Smooth muscle cell (in vitro differentiated cells): ENCODE measurements around the gene TRIM47. TPM values are rescaled to one million over a fixed set of nuclear protein-coding genes. Genes with fewer than 3 reads are reported as not detected.

Experiments used
- DNase-seq: peaks from one replicate; lab custom pipeline; 2025; ENCODE audit not compliant: unreplicated experiment; lab: John Stamatoyannopoulos, UW
- H2AFZ ChIP-seq: fragments of 200-600 bp; sonication (generic); 2 replicates; pipeline ENCODE4 v1.6.0; 2016; ENCODE audit warnings: antibody characterized with exemption, low read depth, mild to moderate bottlenecking
- H3F3A ChIP-seq: fragments of 200-600 bp; sonication (generic); 2 replicates; pipeline ENCODE4 v1.6.0; 2017; ENCODE audit warnings: antibody characterized with exemption, low read depth
- H3K27ac ChIP-seq: fragments of 200-600 bp; sonication (generic); 2 replicates; pipeline ENCODE4 v1.5.1; 2016; ENCODE audit warnings: low read depth, mild to moderate bottlenecking
- H3K27me3 ChIP-seq: fragments of 200-600 bp; sonication (generic); 2 replicates; pipeline ENCODE4 v1.6.1; 2016; ENCODE audit warnings: low read depth, mild to moderate bottlenecking
- H3K36me3 ChIP-seq: fragments of 200-600 bp; sonication (generic); 2 replicates; pipeline ENCODE4 v1.5.1; 2016; ENCODE audit warnings: low read depth
- H3K4me1 ChIP-seq: fragments of 200-600 bp; sonication (generic); 2 replicates; pipeline ENCODE4 v1.5.1; 2016; ENCODE audit warnings: low read depth
- H3K4me2 ChIP-seq: fragments of 200-600 bp; sonication (generic); 2 replicates; pipeline ENCODE4 v1.6.0; 2016; ENCODE audit warnings: mild to moderate bottlenecking
- H3K4me3 ChIP-seq: fragments of 200-600 bp; sonication (generic); 2 replicates; pipeline ENCODE4 v1.5.1; 2016; ENCODE audit warnings: mild to moderate bottlenecking
- H3K79me2 ChIP-seq: fragments of 200-600 bp; sonication (generic); 2 replicates; pipeline ENCODE4 v1.6.0; 2016; ENCODE audit warnings: low read depth, mild to moderate bottlenecking
- H3K9ac ChIP-seq: fragments of 200-600 bp; sonication (generic); 2 replicates; pipeline ENCODE4 v1.6.0; 2016; ENCODE audit warnings: low read depth
- H3K9me3 ChIP-seq: fragments of 200-600 bp; sonication (generic); replicated peaks from 2 replicates; pipeline ENCODE4 v1.5.1; 2016; ENCODE audit warnings: low read depth
- H4K20me1 ChIP-seq: fragments of 200-600 bp; sonication (generic); 2 replicates; pipeline ENCODE4 v1.6.0; 2016; ENCODE audit warnings: low read depth
- CTCF ChIP-seq: fragments of 200-600 bp; sonication (generic); IDR thresholded peaks from 2 replicates; pipeline ENCODE4 v1.5.1; 2017; ENCODE audit warnings: borderline replicate concordance, mild to moderate bottlenecking, antibody characterized with exemption; ENCODE audit not compliant: insufficient read depth, poor library complexity, severe bottlenecking
- WGBS: methylation state at CpG from one replicate; pipeline ENCODE4 v1.1.7; 2016; ENCODE audit warnings: low lambda C conversion rate; 5-methylcytosine and 5-hydroxymethylcytosine counted together
- polyA plus RNA-seq: library from polyadenylated mRNA; unstranded; fragments of >200 nt; fragmentation: Nextera tagmentation; extraction: Ambion mirVana; gene quantifications from 2 replicates; pipeline ENCODE4 v1.2.1, GENCODE V29; 2016
- total RNA-seq: library from RNA; depleted of rRNA; stranded (reverse); fragments of >200 nt; gene quantifications from 2 replicates; pipeline ENCODE4 v1.2.3, GENCODE V29; 2014

The TRIM47 gene
- total and polyA plus RNA-seq, 2 experiments from 2014 or later = 8.7 to 16.1 TPM

GRCh38 chr17:75849279-75849646, 29.1 kb downstream of the TRIM47 start:
- Histone ChIP-seq H4K20me1 (peaks cover 15% of the 10 kb centered on the region), H3K4me3 (no peak overlapping the region), H3K36me3 (no peaks in the 10 kb centered on the region), H3K27ac (no peak overlapping the region), H3K79me2 (peaks cover 6% of the 10 kb centered on the region), H3K4me2 (no peak overlapping the region), H3K27me3 (no peaks in the 10 kb centered on the region), H3F3A (peaks cover 5% of the 10 kb centered on the region), H3K9ac (no peak overlapping the region), H3K9me3 (no peaks in the 10 kb centered on the region), H2AFZ (no peak overlapping the region), H3K4me1 (peaks cover 7% of the 10 kb centered on the region)
- no peak for DNase-seq
- no peak for TF ChIP-seq CTCF
- 98% methylated on average over 11 of the region's 11 CpGs for WGBS

GRCh38 chr17:75848523-75849278, 29.7 kb downstream of the TRIM47 start:
- H3K36me3 ChIP-seq = no peaks in the 10 kb centered on the region

GRCh38 chr17:75847614-75848522, 30.5 kb downstream of the TRIM47 start:
- H4K20me1 ChIP-seq = peaks cover 4% of the 10 kb centered on the region
- no peak overlapping the region for H3K27ac ChIP-seq
- no peak overlapping the region for H2AFZ ChIP-seq
- 93% methylated on average over 23 of the region's 25 CpGs for WGBS
- no peaks in the 10 kb centered on the region for H3F3A ChIP-seq
- no peak for TF ChIP-seq CTCF
- H3K9me3 ChIP-seq = no peaks in the 10 kb centered on the region
- H3K4me2 ChIP-seq = no peak overlapping the region
- no peaks in the 10 kb centered on the region for H3K27me3 ChIP-seq
- no peaks in the 10 kb centered on the region for H3K36me3 ChIP-seq
- H3K4me3 ChIP-seq = no peak overlapping the region
- H3K79me2 ChIP-seq = peaks cover 2% of the 10 kb centered on the region
- H3K4me1 ChIP-seq = peaks cover 4% of the 10 kb centered on the region
- no peak overlapping the region for H3K9ac ChIP-seq
- no peak for DNase-seq

More at GRCh38 chr17:75848523-75849278, 29.7 kb downstream of the TRIM47 start:
- peaks cover 6% of the 10 kb centered on the region for H3K79me2 ChIP-seq
- peaks cover 12% of the 10 kb centered on the region for H4K20me1 ChIP-seq
- H3F3A ChIP-seq = peaks cover 2% of the 10 kb centered on the region
- WGBS = 61% methylated on average over 16 of the region's 16 CpGs
- H3K27ac ChIP-seq = no peak overlapping the region
- no peak overlapping the region for H3K4me3 ChIP-seq
- no peaks in the 10 kb centered on the region for H3K9me3 ChIP-seq
- DNase-seq = no peak
- no peaks in the 10 kb centered on the region for H3K27me3 ChIP-seq
- H2AFZ ChIP-seq = no peak overlapping the region
- peaks cover 4% of the 10 kb centered on the region for H3K4me1 ChIP-seq
- H3K9ac ChIP-seq = no peak overlapping the region
- TF ChIP-seq CTCF = peak; percentile 74
- H3K4me2 ChIP-seq = no peak overlapping the region
